22Rv1 (cell line): Measurements from ENCODE around the gene GPX4.

Experiments
- CTCF ChIP-seq: fragments of 450-650 bp; IDR thresholded peaks from 2 replicates; pipeline ENCODE4 v1.5.1; 2017; ENCODE audit warnings: mild to moderate bottlenecking
- ZFX ChIP-seq: fragments of 450-650 bp; IDR thresholded peaks from 2 replicates; pipeline ENCODE4 v1.6.1; 2017; ENCODE audit warnings: antibody characterized with exemption, borderline replicate concordance

GRCh38 chr19:1086613-1087012, 17.2 kb upstream of the GPX4 start:
- TF ChIP-seq CTCF, result no peak
- no peak for TF ChIP-seq ZFX
